Measurements from ENCODE around the gene EMILIN2.

The EMILIN2 gene

GRCh38 chr18:2916184-2916583 lies 69.4 kb downstream of the EMILIN2 start:
- no peak for DNase-seq (ENCODE audit: low read depth in 2 of 2)

- no peak for DNase-seq (ENCODE audit: low read depth in 2 of 2)
These were observed 70.6 kb downstream of the EMILIN2 start for GRCh38 chr18:2917259-2918047.

GRCh38 chr18:2918761-2919550 lies 72.2 kb downstream of the EMILIN2 start:
- no peak for DNase-seq (ENCODE audit: low read depth in 2 of 2)

- DNase-seq (ENCODE audit: low read depth in 2 of 2): no peak
These were observed 72.8 kb downstream of the EMILIN2 start for GRCh38 chr18:2919600-2919999.

DNA sequence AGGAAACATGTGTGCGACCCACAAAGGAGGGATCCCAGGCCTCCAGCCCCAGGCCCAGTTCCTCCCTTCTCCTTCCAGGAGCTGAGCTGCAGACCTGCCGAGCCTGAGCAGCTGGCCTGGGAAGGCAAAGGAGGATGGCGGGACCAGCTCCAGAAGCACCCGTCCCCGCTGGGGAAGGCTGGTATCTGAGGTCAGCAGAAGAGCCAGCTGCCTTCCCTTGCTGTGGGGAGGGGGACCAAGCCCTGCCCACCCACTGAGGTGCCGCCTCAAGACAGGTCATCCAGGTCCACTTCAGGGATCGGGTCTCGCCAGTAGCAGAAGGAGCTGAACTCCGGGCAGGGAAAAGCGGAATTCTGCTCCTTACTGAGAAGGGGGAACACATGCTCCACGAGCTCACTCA lies 73.2 kb downstream of the EMILIN2 start:
- DNase-seq (ENCODE audit: low read depth in 2 of 2): no peak

DNA sequence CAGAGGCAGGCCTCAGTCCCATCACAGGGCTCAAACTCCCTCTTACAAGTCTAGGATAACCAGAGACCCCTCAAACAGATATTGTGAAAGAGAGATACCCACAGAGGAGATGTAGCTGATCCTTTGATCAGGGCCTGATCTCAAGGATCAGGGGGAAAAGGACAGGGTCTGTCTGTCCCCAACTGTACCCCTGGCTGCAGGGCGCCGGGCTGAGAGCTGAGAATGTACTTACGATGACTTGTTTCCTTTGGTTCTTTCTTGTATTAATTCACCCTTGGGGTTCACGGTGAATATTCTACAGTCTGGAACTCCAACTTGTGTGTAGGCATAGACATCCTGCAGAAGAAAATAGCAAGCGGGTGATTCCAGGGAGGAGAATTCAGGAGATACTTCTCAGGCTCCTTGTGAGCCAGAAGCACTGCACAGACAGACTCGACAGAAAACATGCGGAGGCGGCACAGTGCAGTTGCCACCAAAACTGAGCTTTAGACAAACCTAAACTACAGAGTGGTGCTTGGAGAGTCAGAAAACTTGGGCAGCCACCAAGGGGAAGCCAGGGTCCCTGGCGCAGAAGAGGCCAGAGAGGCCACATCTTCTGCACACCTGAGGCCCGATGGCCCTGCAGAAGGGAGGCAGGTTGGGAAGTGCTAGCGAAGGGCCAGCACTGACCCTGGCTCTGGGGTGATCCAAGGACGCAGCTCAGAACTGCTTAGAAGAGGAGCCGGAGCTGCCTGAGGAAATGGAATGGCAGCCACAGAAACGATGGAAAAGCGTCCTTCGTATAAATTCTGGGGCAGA lies 73.9 kb downstream of the EMILIN2 start:
- no peak for DNase-seq (ENCODE audit: low read depth in 2 of 2)

DNA sequence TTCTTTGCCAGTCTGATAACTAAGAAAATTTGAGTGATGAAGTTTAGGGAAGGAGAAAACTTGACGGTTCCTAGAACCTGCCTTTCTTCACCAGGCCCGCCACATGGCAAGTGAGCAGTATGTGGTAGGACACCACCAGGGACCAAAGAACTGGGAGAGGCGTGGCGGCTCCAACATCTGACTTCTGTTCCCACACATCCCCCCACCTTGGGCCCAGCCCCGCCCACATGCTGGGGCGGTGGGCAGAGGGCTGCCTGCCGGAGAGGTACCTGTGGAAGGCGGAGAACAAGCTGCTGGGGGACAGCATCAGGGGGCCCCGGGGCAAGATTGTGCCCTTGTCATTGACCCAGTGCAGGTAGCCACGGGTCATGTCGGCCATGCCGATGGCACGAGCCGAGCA lies 75.0 kb downstream of the EMILIN2 start:
- DNase-seq (ENCODE audit: low read depth in 2 of 2): no peak

- no peak for DNase-seq (ENCODE audit: low read depth in 2 of 2)
These were observed 76.7 kb downstream of the EMILIN2 start for GRCh38 chr18:2923464-2923863.

GRCh38 chr18:2924920-2925319 lies 78.1 kb downstream of the EMILIN2 start:
- DNase-seq (ENCODE audit: low read depth in 2 of 2): no peak

DNA sequence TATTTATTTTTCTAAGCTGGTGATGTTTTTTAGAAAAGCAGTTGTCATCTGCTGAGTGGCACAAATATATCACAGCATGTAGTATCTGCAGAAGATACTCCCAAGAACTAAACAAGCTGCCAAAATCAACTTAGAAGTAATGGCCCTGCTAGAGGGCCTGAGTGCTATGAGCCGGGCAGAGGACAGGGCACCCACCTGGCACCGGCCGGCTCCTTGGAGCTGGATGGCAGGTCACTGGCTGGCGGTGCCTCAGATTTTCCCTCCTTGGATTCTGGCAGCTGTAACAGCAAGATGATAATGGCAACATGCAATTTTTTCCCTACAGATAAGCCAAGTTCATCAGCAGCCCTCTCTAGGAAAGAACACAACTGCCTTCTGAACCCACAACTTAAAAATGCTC lies 79.7 kb downstream of the EMILIN2 start:
- DNase-seq (ENCODE audit: low read depth in 2 of 2): no peak

DNA sequence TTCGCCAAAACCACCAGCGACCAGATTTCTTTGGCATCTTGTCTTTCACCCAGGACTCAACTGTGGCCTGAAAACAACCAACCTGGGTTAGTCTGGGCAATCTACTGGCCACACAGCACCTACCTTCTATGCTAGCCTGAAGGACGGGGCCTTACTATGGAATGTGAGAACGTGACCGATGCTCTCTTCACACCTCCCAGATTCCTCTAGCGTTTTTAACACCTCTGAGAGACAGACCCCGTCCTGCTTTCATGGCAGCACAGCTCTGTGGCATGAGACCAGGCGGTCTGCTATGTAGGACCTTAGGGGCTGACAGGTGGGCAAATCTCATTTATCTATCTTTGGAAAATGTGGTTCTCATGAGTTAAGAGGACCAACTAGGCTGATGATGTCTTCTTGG lies 80.9 kb downstream of the EMILIN2 start:
- no peak for DNase-seq (ENCODE audit: low read depth in 2 of 2)

GRCh38 chr18:2932247-2933181 lies 85.7 kb downstream of the EMILIN2 start:
- peak in 1 of 2 donors; percentile 34 for DNase-seq (ENCODE audit: low read depth in 2 of 2)

GRCh38 chr18:2933995-2934394 lies 87.2 kb downstream of the EMILIN2 start:
- DNase-seq (ENCODE audit: low read depth in 2 of 2): no peak

DNA sequence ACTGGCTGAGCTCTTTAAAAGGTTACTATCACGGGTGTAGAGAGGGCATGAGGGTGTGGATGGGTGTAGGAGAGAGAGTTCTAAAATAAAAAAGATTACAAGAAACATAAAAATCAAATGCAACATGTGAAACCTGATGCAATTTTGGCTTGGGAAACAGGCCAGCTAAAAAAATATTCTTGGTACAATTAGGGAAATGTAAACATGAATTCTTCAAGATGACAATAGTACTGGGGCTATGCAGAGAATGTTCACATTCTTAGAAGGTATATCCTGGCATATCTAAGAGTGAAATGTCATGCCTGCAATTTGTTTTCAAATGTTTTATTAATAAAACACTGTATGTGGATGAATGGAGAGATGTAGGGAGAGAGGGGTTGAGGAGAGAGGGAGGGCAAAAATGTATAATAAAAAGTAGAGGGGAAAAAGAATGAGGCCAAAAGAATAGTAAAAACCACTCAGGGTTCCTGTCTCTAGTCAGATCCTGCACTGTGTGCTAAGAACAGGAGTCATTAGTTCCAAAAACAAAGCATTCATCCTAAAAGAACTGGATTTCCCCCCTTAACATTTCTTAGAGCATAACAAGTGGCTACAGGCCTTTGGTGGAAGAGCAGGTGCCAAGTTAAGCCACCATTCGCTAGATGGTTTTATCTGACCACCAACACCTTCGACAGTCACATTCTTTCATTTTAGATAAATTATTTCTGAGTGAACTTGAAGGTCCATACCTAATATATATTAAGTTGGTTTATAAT lies 88.8 kb downstream of the EMILIN2 start:
- DNase-seq (ENCODE audit: low read depth in 2 of 2): no peak

DNA sequence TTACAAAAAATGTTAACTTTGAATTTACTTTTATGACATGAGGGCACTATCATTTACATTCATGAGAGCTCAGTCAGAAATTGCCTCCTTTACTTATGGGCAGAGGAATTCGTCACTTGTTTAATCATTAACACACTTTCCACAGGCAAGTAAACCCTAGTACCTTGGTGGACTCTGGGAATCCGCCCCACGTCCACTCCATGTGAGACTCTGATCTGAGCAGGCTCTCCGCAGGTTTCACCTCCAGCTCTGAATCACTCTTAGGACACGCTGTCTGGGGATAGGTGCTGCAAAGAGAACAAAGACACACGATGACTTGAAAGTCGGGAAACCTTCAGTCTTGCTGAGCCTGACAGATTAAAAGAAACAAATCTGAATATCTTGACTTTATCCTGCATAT lies 92.5 kb downstream of the EMILIN2 start:
- DNase-seq (ENCODE audit: low read depth in 2 of 2): no peak

- DNase-seq (ENCODE audit: low read depth in 2 of 2): no peak
These were observed 101.2 kb downstream of the EMILIN2 start for GRCh38 chr18:2948038-2948437.

DNA sequence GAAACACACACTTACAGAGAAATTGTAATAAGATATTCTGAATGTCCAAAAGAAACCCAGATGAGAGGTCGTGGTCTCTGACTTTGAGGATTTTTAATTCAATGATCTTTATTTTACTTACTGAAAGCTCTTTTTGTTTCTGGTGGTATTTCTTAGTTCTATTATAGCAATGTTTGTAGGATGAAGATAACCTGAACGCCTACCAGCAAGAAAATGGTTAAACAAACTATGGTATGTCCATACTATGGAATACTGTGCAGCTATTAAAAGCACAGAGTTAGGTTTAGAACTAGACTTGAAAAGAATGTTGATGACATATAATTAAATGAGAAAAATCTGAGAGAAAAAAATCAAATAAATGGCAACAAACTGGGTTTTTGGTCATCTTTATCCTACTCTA lies 105.8 kb downstream of the EMILIN2 start:
- no peak for DNase-seq (ENCODE audit: low read depth in 2 of 2)

DNA sequence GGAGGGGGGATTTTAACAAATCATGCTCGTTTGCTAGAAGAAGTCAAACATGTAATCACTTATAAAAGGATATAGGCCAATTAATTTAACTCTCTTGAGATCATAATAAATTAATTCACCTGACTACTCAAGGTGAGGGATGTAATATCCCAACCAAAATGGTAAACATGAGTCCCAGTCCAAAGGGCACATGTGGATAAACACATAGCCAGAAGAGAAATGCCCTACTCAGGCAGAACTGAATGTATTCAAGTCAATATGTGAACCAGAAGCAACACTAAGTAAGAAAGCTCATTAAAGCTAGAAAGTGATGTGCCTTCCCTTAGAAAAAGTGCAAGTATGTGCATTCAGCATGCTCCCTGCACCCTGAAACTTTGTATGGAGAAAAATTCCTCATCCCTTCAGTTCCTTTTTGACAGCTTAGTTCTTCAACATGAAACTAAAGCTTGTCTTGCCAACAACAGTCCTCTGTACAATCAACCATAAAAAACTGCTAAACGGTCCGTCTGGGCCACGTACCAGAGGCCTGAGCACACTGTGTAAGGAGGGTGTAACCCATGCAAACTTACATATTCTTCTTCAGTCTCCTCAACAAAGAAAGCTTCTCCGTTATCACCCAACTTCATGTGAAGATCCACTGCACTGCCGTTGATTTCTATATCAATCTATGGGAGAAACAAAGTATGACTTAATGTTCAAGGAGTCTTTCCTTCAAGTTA lies 107.3 kb downstream of the EMILIN2 start:
- no peak for DNase-seq (ENCODE audit: low read depth in 2 of 2)

DNA sequence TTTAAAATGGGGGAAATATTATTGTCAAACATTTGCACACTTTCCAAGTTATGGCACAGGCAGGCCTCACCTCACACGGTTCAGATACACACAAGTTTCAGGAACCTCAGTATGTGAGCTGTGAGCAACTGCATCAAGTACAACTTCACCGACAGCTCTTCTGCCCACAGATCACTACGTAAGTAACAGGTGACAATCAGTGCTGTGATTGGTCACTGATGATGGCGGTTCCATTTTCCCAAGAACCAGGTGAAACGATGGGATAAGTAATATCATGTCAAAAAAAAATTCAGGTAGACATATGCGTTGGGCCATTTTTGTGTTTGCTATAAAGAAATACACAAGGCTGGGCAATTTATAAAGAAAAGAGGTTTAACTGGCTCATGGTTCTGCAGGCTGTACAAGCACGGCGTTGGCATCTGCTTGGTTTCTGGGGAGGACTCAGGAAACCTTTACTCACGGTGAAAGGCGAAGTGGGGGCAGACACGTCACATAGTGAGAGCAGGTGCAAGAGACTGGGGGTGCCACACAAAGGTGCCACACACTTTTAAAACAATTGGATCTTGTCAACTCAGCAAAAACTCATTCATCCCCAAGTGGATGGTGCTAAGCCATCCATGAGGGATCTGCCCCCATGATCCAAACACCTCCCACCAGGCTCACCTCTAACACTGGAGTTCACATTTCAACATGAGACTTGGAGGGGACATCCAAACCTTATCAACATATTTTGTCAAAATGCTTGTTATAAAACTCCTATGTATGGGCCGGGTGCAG lies 108.3 kb downstream of the EMILIN2 start:
- no peak for DNase-seq (ENCODE audit: low read depth in 2 of 2)

Data from stimulated activated CD4-positive, alpha-beta T cell treated with anti-CD3 and anti-CD28 coated beads, Interleukin-4, amount 100 ng/mL, for 48 hours (primary cell).